Right cardiac atrium (tissue), 5 donors: ENCODE data around the gene KHDRBS2. TPM values are rescaled to one million over a fixed set of nuclear protein-coding genes. Genes with fewer than 3 reads are reported as not detected.
A peak's percentile ranks its signal among the peaks of the same experiment; 100 is the strongest.
"Not testable (repeated sequence)": the region's sequence is repeated elsewhere in the genome, so short reads cannot be mapped to it uniquely, and the experiment has no call there.

Source experiments
- ATAC-seq, 2 donors: fragments of 200-7000 bp; cut with Tn5 transposase; one replicate each; pipeline versions ENCODE4 v1.8.0 to v1.9.1; 2020; ENCODE audit warnings: moderate library complexity in 2 of 2, mild to moderate bottlenecking in 1 of 2
- DNase-seq, 3 donors: peaks; one replicate each; pipeline ENCODE4 v3.0.0-alpha.2; 2020
- H3K27ac ChIP-seq: one replicate; pipeline ENCODE4 v1.5.1; 2013; ENCODE audit warnings: mild to moderate bottlenecking, low read length, control low read depth, moderate library complexity
- H3K27me3 ChIP-seq: one replicate; pipeline ENCODE4 v1.6.1; 2013; ENCODE audit not compliant: control insufficient read depth, insufficient read depth
- H3K4me1 ChIP-seq: one replicate; pipeline ENCODE4 v1.6.1; 2013; ENCODE audit warnings: low read length; ENCODE audit not compliant: control insufficient read depth, insufficient read depth
- H3K4me3 ChIP-seq: one replicate; pipeline ENCODE4 v1.5.1; 2013; ENCODE audit warnings: low read length, control low read depth
- H3K9me3 ChIP-seq: one replicate; pipeline ENCODE4 v1.6.1; 2013; ENCODE audit warnings: low read length; ENCODE audit not compliant: control insufficient read depth
- whole genome bisulfite sequencing: extraction: QIAGEN DNeasy Blood & Tissue Kit; methylation state at CpG from one replicate; pipeline ENCODE4 v1.1.7; 2013; 5-methylcytosine and 5-hydroxymethylcytosine counted together
- intact Hi-C, 4 donors: fragments of 100-400 bp; cut with DNase I; formaldehyde crosslinking; loops; one replicate each; pipeline versions ENCODE4 v1.11.0 to v1.14.0; 2022 to 2023
- polyA plus RNA-seq: library from polyadenylated mRNA; stranded (reverse); fragments of 200-250 nt; gene quantifications from one replicate; pipeline ENCODE4 v1.2.3, GENCODE V29; 2013
- total RNA-seq, 4 donors: library from RNA; stranded (reverse); fragmentation: NEBNext Ultra II Directional; extraction: Animal tissue kit (Norgen Biotek cat#: 25700); gene quantifications; one replicate each; pipeline ENCODE4 v1.2.1, GENCODE V29; 2021
- donor health status: healthy with polysubstance abuse.
- donor health status: DM: no; HTN: yes; CAD: no.
- donor health status: DM: no; HTN: no; CAD: no.
- donor health status: DM: no; HTN: yes; CAD: no; lungs with severe emphysema.
- donor health status: DM: yes; HTN: yes; CAD: no.

KHDRBS2 gene
- total and polyA plus RNA-seq, 5 donors = 0.09 to 0.14 (median 0.12) TPM; not detected in 2

GRCh38 chr6:61857541-61857940 lies 428.5 kb downstream of the KHDRBS2 start:
- no peaks in the 10 kb centered on the region for H3K9me3 ChIP-seq
- WGBS = 83% methylated on average over 3 of the region's 3 CpGs
- DNase-seq (no peak), ATAC-seq (no peak)
- intact Hi-C loops = no loop called here
- no peaks in the 10 kb centered on the region for H3K27me3 ChIP-seq
- H3K27ac ChIP-seq = no peak overlapping the region
- H3K4me1 ChIP-seq = no peaks in the 10 kb centered on the region
- H3K4me3 ChIP-seq = no peak overlapping the region

DNA sequence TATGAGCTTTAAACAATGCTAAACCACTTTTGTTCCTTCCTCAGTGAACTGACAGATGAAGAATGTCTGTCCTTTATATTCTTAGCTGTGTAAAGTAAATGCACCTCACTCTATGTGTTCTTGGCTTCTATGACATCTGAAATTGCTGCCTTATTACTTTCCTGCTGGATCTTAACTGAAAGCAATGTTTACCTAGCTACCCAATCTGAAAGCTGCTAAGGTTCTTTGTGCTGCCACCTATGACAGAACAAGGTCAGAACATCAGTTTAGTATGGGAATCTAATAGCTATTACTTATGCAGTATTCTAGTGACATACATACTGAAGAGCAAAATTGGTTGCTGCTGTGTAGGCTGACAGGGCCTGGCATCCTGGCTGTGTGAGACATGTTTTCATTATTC lies 444.1 kb downstream of the KHDRBS2 start:
- Histone ChIP-seq H3K9me3 (no peaks in the 10 kb centered on the region), H3K27me3 (no peaks in the 10 kb centered on the region), H3K27ac (no peak overlapping the region), H3K4me1 (no peaks in the 10 kb centered on the region), H3K4me3 (no peak overlapping the region)
- ATAC-seq = no peak
- no peak for DNase-seq
- intact Hi-C loops = no loop called here

- WGBS = 58% methylated on average over 2 of the region's 2 CpGs
- H3K27ac ChIP-seq = no peak overlapping the region
- intact Hi-C loops = no loop called here
- H3K4me3 ChIP-seq = no peak overlapping the region
- no peaks in the 10 kb centered on the region for H3K4me1 ChIP-seq
- no peaks in the 10 kb centered on the region for H3K9me3 ChIP-seq
- H3K27me3 ChIP-seq = no peaks in the 10 kb centered on the region
- ATAC-seq (no peak), DNase-seq (no peak)
Measured at GRCh38 chr6:61835237-61835636, 450.8 kb downstream of the KHDRBS2 start.

- intact Hi-C loops = no loop called here
- H3K4me1 ChIP-seq = no peaks in the 10 kb centered on the region
- ATAC-seq (no peak), DNase-seq (no peak)
- H3K9me3 ChIP-seq = no peaks in the 10 kb centered on the region
- no peak overlapping the region for H3K27ac ChIP-seq
- WGBS = 49% methylated on average over 2 of the region's 2 CpGs
- H3K27me3 ChIP-seq = no peaks in the 10 kb centered on the region
- H3K4me3 ChIP-seq = no peak overlapping the region
Measured at GRCh38 chr6:61833176-61833755, 452.8 kb downstream of the KHDRBS2 start.

GRCh38 chr6:61817716-61818115 lies 468.3 kb downstream of the KHDRBS2 start:
- Histone ChIP-seq H3K4me3 (no peak overlapping the region), H3K27ac (no peak overlapping the region), H3K4me1 (no peaks in the 10 kb centered on the region), H3K27me3 (no peaks in the 10 kb centered on the region), H3K9me3 (no peaks in the 10 kb centered on the region)
- no peak for DNase-seq
- intact Hi-C loops = no loop called here
- WGBS = 40% methylated on average over 2 of the region's 2 CpGs
- ATAC-seq = no peak

DNA sequence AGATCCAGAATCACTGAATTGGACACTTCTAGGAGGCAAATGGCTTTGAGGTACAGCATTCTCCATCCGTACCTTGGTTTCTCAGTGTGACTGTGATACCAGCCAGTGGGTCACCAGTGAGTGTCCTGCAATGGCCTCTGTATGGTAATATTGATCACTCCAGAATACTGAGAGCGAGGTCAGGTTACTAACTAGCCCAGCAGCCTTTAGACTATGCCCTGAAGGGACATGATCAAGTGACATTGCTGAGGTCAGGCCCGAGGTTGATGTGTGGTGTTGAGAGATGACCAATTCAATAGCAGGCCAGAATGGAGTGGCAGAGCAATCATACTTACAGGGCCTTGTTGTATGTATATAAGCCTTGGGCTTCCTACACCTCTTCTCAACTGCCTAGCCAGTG lies 476.0 kb downstream of the KHDRBS2 start:
- no peaks in the 10 kb centered on the region for H3K4me1 ChIP-seq
- intact Hi-C loops = no loop called here
- H3K27me3 ChIP-seq = no peaks in the 10 kb centered on the region
- ATAC-seq = no peak
- H3K27ac ChIP-seq = no peak overlapping the region
- WGBS = 57% methylated on average over 3 of the region's 3 CpGs
- no peaks in the 10 kb centered on the region for H3K9me3 ChIP-seq
- no peak for DNase-seq
- H3K4me3 ChIP-seq = no peak overlapping the region

- Histone ChIP-seq H3K4me3 (no peak overlapping the region), H3K9me3 (no peaks in the 10 kb centered on the region), H3K27me3 (no peaks in the 10 kb centered on the region), H3K27ac (no peak overlapping the region), H3K4me1 (no peaks in the 10 kb centered on the region)
- DNase-seq (no peak), ATAC-seq (no peak)
- 16% methylated on average over 1 of the region's 1 CpG for WGBS
- intact Hi-C loops = no loop called here
Measured at GRCh38 chr6:61809004-61809595, 476.9 kb downstream of the KHDRBS2 start.

GRCh38 chr6:61787998-61788397 lies 498.0 kb downstream of the KHDRBS2 start:
- Histone ChIP-seq H3K4me1 (no peaks in the 10 kb centered on the region), H3K27ac (no peak overlapping the region), H3K4me3 (no peak overlapping the region), H3K27me3 (no peaks in the 10 kb centered on the region), H3K9me3 (no peaks in the 10 kb centered on the region)
- ATAC-seq (no peak), DNase-seq (no peak)
- intact Hi-C loops = no loop called here
- WGBS = 78% methylated on average over 1 of the region's 1 CpG

DNA sequence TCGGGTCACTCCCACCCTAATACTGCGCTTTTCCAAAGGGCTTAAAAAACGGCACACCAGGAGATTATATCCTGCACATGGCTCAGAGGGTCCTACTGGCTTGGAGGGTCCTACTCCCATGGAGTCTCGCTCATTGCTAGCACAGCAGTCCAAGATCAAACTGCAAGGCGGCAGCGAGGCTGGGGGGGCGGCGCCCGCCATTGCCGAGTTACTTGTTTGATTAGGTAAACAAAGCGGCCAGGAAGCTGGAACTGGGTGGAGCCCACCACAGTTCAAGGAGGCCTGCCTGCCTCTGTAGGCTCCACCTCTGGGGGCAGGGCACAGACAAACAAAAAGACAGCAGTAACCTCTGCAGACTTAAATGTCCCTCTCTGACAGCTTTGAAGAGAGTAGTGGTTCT lies 516.6 kb downstream of the KHDRBS2 start:
- intact Hi-C loops, H3K27ac ChIP-seq, H3K4me3 ChIP-seq, H3K4me1 ChIP-seq, H3K27me3 ChIP-seq, ATAC-seq, H3K9me3 ChIP-seq: not testable (repeated sequence)
- 93% methylated on average over 11 of the region's 11 CpGs for WGBS
- DNase-seq = peak in 1 of 3 donors; percentile 21

- no peak overlapping the region for H3K27ac ChIP-seq
- WGBS = 82% methylated on average over 1 of the region's 1 CpG
- no peaks in the 10 kb centered on the region for H3K27me3 ChIP-seq
- no peaks in the 10 kb centered on the region for H3K9me3 ChIP-seq
- intact Hi-C loops = no loop called here
- ATAC-seq = no peak
- H3K4me1 ChIP-seq = no peaks in the 10 kb centered on the region
- no peak overlapping the region for H3K4me3 ChIP-seq
- no peak for DNase-seq
Measured at GRCh38 chr6:61755739-61756138, 530.3 kb downstream of the KHDRBS2 start.

GRCh38 chr6:61751986-61752385 lies 534.0 kb downstream of the KHDRBS2 start:
- Histone ChIP-seq H3K4me3 (no peak overlapping the region), H3K4me1 (no peaks in the 10 kb centered on the region), H3K27me3 (no peaks in the 10 kb centered on the region), H3K9me3 (no peaks in the 10 kb centered on the region), H3K27ac (no peak overlapping the region)
- 71% methylated on average over 3 of the region's 3 CpGs for WGBS
- intact Hi-C loops = no loop called here
- no peak for DNase-seq
- no peak for ATAC-seq

- no peak overlapping the region for H3K4me3 ChIP-seq
- 74% methylated on average over 5 of the region's 5 CpGs for WGBS
- no peaks in the 10 kb centered on the region for H3K9me3 ChIP-seq
- ATAC-seq = no peak
- H3K27me3 ChIP-seq = no peaks in the 10 kb centered on the region
- intact Hi-C loops = no loop called here
- H3K27ac ChIP-seq = no peak overlapping the region
- H3K4me1 ChIP-seq = no peaks in the 10 kb centered on the region
- DNase-seq = no peak
Measured at GRCh38 chr6:61745994-61746393, 540.0 kb downstream of the KHDRBS2 start.
